Amniotic stem cell (primary cell): ENCODE data around the gene ARCN1.

ENCODE experiments used
- DNase-seq: peaks from one replicate; lab custom pipeline; 2025; lab: John Stamatoyannopoulos, UW

The ARCN1 gene

GRCh38 chr11:118638726-118639125 is 66.5 kb downstream of the ARCN1 start:
- DNase-seq = no peak

- no peak for DNase-seq
Measured at GRCh38 chr11:118639899-118640298, 67.7 kb downstream of the ARCN1 start.

DNA sequence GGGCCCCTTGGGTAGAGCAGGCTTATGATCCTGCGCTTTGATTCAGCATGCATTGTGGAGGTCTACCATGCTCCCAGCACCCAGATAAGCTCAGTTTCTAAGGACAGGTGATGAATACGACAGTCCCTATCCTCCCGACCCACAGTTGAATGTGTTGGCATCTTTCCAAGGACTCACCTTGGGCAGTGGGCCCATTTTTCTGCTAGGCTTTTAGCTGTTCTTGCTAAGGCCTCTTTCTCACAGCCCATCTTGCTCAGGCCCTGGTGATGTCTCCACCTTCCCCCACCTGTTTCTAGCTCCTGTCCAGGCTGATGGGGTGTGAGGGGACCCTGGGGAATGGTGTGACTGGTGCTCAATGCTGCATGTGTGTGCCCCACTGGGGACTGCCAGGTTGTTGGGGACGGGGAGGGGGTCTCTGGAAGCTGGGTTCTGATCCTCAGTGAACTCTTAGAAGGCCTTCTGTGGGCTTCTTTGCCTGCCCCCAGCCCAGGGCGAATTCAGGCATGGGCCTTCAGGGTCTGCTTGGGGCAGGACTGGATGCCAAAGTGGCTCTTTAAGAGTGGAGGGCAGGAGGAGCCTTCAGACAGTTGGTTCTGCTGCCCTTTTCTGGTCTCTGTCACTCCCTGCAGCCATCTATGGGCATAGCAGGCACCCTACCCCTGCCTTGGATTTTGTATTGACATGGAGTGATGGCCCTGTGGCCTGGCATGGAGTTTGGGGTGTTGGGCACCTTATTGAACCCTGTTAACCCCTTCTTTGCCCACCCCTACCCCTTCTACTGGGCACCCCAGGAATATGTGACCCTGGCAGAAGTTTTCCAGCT is 68.3 kb downstream of the ARCN1 start:
- no peak for DNase-seq

- DNase-seq = no peak
Measured at GRCh38 chr11:118641397-118642019, 69.3 kb downstream of the ARCN1 start.

DNA sequence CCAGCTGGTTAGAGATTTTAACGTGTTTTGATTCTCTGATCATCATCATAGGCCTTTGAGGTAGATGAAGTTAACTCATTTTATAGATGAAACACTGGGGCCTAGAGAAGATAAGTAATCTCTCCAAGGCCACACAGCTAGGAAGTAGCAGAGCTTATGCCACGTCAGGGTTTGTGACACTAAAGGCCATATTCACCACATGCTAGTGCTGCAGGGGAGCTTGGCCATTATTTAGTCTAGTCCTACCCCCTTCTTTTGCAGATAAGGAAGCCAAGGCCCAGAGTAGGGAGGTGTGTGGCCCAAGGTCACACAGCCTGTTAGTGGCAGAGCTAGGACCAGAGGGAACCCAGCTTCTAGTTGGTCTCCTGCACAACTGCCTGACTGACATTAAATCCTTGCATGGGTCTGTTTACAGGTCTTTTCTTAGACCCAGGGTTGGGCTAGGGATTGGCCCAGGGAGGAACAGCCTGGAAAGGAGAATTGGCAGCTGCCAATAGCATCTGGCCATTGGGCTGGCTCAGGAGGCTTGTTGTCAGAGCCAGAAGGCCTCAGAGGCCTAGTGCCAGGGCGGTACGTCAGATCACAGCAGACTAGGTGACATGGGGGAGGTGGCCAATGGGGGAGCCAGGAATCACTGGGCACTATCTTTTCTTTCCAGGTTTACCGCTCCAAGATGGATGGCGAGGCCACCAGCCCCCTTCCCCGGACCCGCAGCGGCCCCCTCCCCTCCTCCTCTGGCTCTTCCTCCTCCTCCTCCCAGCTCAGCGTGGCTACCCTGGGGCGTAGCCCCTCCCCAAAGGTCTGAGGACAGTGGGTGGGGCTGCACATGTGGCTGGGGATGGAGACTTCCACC is 71.2 kb downstream of the ARCN1 start:
- DNase-seq = no peak

GRCh38 chr11:118643995-118644345 is 71.8 kb downstream of the ARCN1 start:
- no peak for DNase-seq

GRCh38 chr11:118644496-118644895 is 72.3 kb downstream of the ARCN1 start:
- DNase-seq = no peak

- no peak for DNase-seq
Measured at GRCh38 chr11:118645066-118645715, 73.0 kb downstream of the ARCN1 start.

GRCh38 chr11:118646393-118646792 is 74.2 kb downstream of the ARCN1 start:
- DNase-seq = no peak

- DNase-seq = no peak
Measured at GRCh38 chr11:118648291-118648690, 76.1 kb downstream of the ARCN1 start.

DNA sequence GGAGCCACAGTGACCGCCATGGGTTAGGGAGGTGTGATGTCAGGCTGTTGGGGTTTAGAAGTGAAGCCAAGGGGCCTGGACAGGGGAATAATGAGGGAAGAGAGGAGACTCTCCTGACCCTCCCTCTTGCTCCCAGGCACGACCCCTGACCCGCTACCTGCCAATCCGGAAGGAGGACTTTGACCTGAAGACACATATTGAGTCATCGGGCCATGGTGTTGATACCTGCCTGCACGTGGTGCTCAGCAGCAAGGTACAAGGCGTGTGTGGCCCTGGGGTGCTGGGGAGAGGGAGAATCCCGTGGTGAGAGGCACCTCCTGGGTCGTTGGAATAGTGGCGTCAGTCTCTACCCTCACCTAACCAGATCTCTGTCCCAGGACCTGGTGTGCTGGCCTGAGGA is 77.7 kb downstream of the ARCN1 start:
- no peak for DNase-seq

DNA sequence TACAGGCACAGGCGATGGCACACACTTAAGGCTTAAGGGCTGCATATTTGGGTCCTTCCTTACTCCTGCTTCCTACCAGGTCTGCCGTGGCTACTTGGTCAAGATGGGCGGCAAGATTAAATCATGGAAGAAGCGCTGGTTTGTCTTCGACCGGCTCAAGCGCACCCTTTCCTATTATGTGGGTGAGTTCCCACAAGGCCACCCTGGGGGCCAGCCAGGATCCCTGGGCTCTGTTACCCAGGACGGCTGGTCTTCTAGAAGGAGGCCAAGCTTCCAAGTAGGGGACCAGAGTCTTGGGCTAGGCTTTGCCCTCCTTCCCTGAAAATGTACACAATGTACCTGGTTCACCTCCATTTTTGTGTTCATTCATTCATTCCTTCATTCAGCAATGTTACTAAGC is 78.2 kb downstream of the ARCN1 start:
- DNase-seq = no peak

DNA sequence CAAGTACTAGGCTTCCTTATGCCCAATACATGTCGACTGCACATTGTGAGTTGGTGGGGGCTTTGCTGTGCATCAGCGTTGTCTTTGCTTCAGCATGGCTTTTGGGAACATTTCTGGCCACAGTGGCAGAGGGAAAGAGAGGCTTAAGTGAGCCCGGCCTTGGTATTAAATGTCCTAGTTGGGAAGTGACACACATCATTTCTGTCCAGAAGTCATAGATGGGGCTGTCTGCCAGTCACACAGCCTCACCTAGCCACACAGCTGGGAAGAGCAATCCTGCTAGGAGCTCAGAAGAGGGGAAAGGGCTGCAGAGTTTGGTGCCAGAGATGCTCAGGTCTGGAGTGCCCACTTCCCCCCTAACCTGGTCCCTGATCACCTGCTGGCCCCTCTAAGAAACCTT is 79.6 kb downstream of the ARCN1 start:
- no peak for DNase-seq
